AG10803 (cell line): ENCODE results near the gene SF3B3.

ENCODE experiments used
- DNase-seq: peaks from one replicate; pipeline ENCODE4 v3.0.0; 2010; ENCODE audit warnings: low read depth
- H3K4me3 ChIP-seq: 2 replicates; pipeline ENCODE4 v1.5.1; 2011; ENCODE audit warnings: mild to moderate bottlenecking, low read length, control low read depth
- CTCF ChIP-seq: conservative IDR thresholded peaks from 2 replicates; pipeline ENCODE4 v1.5.1; 2011; ENCODE audit warnings: mild to moderate bottlenecking, low read length, control low read depth, inconsistent platforms

Gene SF3B3

DNA sequence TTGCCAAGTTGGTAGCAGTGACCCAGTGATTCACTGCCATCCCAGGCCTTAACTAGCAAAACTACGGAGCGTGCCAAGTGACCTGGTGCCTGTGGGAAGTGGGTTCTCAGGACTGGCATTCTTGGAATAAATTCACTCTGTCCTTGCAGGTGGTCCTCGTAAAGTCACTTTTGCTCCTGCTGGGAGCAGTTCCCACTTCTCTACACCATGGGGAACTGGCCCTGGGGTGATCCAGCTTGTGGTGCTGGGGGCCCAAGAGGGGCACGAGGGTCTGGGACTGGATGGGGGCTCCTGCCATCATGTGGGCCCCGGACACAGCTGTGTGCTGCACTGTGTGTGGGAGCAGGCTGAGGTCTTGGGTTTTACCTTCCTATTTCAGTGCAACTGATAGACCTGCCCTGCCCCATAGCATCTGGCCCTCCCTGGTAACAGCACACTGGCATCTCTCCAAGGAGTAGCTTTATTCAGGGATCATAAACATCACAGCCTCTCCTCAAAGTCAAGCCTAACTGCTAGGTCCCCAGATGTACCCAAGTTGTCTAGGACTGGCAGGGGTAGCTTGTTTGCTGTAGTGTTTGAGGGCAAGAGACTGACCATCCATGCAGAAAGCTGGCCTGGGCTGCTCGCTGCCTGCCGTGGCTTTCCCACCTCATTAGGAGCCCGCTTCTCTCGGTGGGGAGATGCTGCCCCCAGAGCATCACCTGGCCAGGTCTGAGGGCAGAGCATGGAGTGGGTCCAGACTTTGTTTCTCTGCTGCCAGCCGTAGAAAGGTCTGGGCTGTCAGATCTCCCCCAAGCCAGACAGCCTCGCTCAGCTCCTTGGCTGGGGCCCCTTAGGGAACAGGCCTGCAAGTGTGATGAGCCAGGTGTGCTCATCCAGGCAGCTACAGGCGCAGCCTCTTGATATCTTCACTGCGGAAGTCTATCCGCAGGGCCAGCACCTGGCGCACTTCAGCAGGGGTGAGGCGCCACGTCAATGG is 43.2 kb upstream of the SF3B3 start:
- no peak for DNase-seq
- no peak for TF ChIP-seq CTCF
- no peak overlapping the region for H3K4me3 ChIP-seq

- DNase-seq = peak; percentile 22
- TF ChIP-seq CTCF = no peak
Measured at GRCh38 chr16:70481929-70482536, 41.6 kb upstream of the SF3B3 start.

DNA sequence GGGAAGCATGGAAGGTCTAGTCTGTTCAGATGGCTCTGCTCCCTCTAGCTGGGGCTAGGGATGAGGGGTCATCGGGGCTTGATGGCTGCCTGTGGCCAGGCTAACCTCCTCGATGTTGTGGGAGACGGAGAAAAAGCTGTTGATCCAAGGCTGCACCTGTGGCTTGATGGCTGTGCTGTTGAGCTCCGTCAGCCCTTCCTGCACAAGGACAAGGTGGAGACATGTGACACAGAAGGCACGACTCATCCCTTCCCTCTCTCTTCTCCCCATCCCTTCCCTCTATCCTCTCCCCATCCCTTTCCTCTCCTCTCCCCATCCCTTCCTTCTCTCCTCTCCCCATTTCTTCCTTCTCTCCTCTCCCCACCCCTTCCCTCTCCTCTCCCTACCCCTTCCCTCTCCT is 41.0 kb upstream of the SF3B3 start:
- no peak for DNase-seq
- no peak for TF ChIP-seq CTCF
- no peak overlapping the region for H3K4me3 ChIP-seq

More at GRCh38 chr16:70481929-70482536, 41.6 kb upstream of the SF3B3 start:
- H3K4me3 ChIP-seq = no peak overlapping the region

DNA sequence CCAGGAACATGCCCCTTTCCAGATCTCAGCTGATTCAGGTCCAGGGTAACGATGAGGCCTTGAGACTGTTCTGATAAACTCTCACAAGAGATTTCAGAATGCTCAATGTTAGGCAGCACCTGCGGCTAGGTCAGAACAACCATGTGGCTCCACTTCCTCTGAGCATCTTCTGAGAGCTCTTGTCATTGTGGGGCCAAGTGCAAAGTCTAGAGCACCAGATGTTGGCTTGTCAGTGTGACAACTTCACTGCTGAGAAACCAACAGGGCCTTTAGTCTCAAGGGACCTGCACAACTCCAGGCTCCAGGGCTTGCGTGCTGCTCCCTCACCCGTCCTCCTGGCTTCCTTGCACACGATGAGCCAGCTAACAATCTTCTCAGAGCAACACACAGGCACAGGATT is 40.2 kb upstream of the SF3B3 start:
- TF ChIP-seq CTCF = no peak
- no peak for DNase-seq
- no peak overlapping the region for H3K4me3 ChIP-seq

GRCh38 chr16:70484867-70485266 is 38.7 kb upstream of the SF3B3 start:
- no peak for TF ChIP-seq CTCF
- H3K4me3 ChIP-seq = no peak overlapping the region

GRCh38 chr16:70490261-70490660 is 33.4 kb upstream of the SF3B3 start:
- DNase-seq = no peak
- no peak for TF ChIP-seq CTCF
- no peak overlapping the region for H3K4me3 ChIP-seq

More at GRCh38 chr16:70484867-70485266, 38.7 kb upstream of the SF3B3 start:
- DNase-seq = no peak
